ENCODE data around the gene TNS1. TPM values are rescaled to one million over a fixed set of nuclear protein-coding genes. Genes with fewer than 3 reads are reported as not detected.

The TNS1 gene
- total and polyA plus RNA-seq, 2 donors from 2014 or later, result 44.8 to 471 TPM

GRCh38 chr2:218000136-218000535 lies 2.7 kb downstream of the TNS1 start:
- H3K27me3 ChIP-seq (ENCODE audit: control insufficient read depth, insufficient read depth, low read length), result no peaks in the 10 kb centered on the region
- no peaks in the 10 kb centered on the region for H3K4me1 ChIP-seq (ENCODE audit: control insufficient read depth in 2 of 3, insufficient read depth in 2 of 3, low read depth in 1 of 3, low read length in 3 of 3)
- H3K27ac ChIP-seq (ENCODE audit: low read depth in 2 of 2, low read length in 2 of 2), result no peak overlapping the region
- DNase-seq (no peak), FAIRE-seq (no peak)
- TF ChIP-seq CTCF (IDR thresholded peaks at IDR 0.05; ENCODE audit: borderline replicate concordance, extremely low read depth, insufficient read depth), result no peak
- intact Hi-C loops (cut with DNase I), result no loop called here
- H3K9me3 ChIP-seq (ENCODE audit: control insufficient read depth in 2 of 3, insufficient read depth in 1 of 3, low read length in 3 of 3), result no peaks in the 10 kb centered on the region
- H3K9ac ChIP-seq (ENCODE audit: low read length in 3 of 3), result no peak overlapping the region
- H3K4me3 ChIP-seq (ENCODE audit: low read length in 3 of 3), result no peak overlapping the region
- no peaks in the 10 kb centered on the region for H3K36me3 ChIP-seq (ENCODE audit: control insufficient read depth in 2 of 3, insufficient read depth in 3 of 3, low read length in 3 of 3)

GRCh38 chr2:217999595-217999959 lies 3.2 kb downstream of the TNS1 start:
- Histone ChIP-seq H3K9me3 (ENCODE audit: control insufficient read depth in 2 of 3, insufficient read depth in 1 of 3, low read length in 3 of 3) (no peaks in the 10 kb centered on the region), H3K4me1 (ENCODE audit: control insufficient read depth in 2 of 3, insufficient read depth in 2 of 3, low read depth in 1 of 3, low read length in 3 of 3) (peaks cover 0 to 3% (median 0%) of the 10 kb centered on the region in 3 donors), H3K27me3 (ENCODE audit: control insufficient read depth, insufficient read depth, low read length) (no peaks in the 10 kb centered on the region), H3K4me3 (ENCODE audit: low read length in 3 of 3) (no peak overlapping the region), H3K9ac (ENCODE audit: low read length in 3 of 3) (no peak overlapping the region), H3K36me3 (ENCODE audit: control insufficient read depth in 2 of 3, insufficient read depth in 3 of 3, low read length in 3 of 3) (no peaks in the 10 kb centered on the region), H3K27ac (ENCODE audit: low read depth in 2 of 2, low read length in 2 of 2) (no peak overlapping the region)
- DNase-seq, result no peak
- TF ChIP-seq CTCF (IDR thresholded peaks at IDR 0.05; ENCODE audit: borderline replicate concordance, extremely low read depth, insufficient read depth), result no peak
- FAIRE-seq, result no peak
- intact Hi-C loops (cut with DNase I), result loop anchor here (10.0 kb wide), 1 partner anchor 105 kb away; no protein-coding TSS in a partner anchor

- intact Hi-C loops (cut with DNase I), result loop anchor here (10.0 kb wide), 1 partner anchor 104 kb away; no protein-coding TSS in a partner anchor
- no peaks in the 10 kb centered on the region for H3K27me3 ChIP-seq (ENCODE audit: control insufficient read depth, insufficient read depth, low read length)
- no peak overlapping the region for H3K9ac ChIP-seq (ENCODE audit: low read length in 3 of 3)
- no peak for TF ChIP-seq CTCF (IDR thresholded peaks at IDR 0.05; ENCODE audit: borderline replicate concordance, extremely low read depth, insufficient read depth)
- H3K4me1 ChIP-seq (ENCODE audit: control insufficient read depth in 2 of 3, insufficient read depth in 2 of 3, low read depth in 1 of 3, low read length in 3 of 3), result peaks cover 0 to 6% (median 0%) of the 10 kb centered on the region in 3 donors
- H3K4me3 ChIP-seq (ENCODE audit: low read length in 3 of 3), result no peak overlapping the region
- no peaks in the 10 kb centered on the region for H3K36me3 ChIP-seq (ENCODE audit: control insufficient read depth in 2 of 3, insufficient read depth in 3 of 3, low read length in 3 of 3)
- FAIRE-seq (no peak), DNase-seq (no peak)
- H3K9me3 ChIP-seq (ENCODE audit: control insufficient read depth in 2 of 3, insufficient read depth in 1 of 3, low read length in 3 of 3), result no peaks in the 10 kb centered on the region
- no peak overlapping the region for H3K27ac ChIP-seq (ENCODE audit: low read depth in 2 of 2, low read length in 2 of 2)
Measured at GRCh38 chr2:217998926-217999594, 3.7 kb downstream of the TNS1 start.
